Activated gamma-delta T cell treated with anti-CD3 and anti-CD28 coated beads, Interleukin-2, amount 50 U/mL, for 16 hours (primary cell): ENCODE measurements around the gene KBTBD13.
"Not testable (repeated sequence)": the region's sequence is repeated elsewhere in the genome, so short reads cannot be mapped to it uniquely, and the experiment has no call there.

ENCODE experiments used
- DNase-seq: peaks from one replicate; pipeline ENCODE4 v3.0.0-alpha.2; 2020; ENCODE audit warnings: low read depth

KBTBD13 gene

GRCh38 chr15:65089206-65089824 lies 12.8 kb downstream of the KBTBD13 start:
- DNase-seq, result no peak

GRCh38 chr15:65091946-65092770 lies 15.6 kb downstream of the KBTBD13 start:
- no peak for DNase-seq

- DNase-seq, result no peak
Observed at GRCh38 chr15:65092911-65093792, 16.6 kb downstream of the KBTBD13 start.

GRCh38 chr15:65093793-65094170 lies 17.2 kb downstream of the KBTBD13 start:
- not testable (repeated sequence) for DNase-seq

GRCh38 chr15:65094294-65094995 lies 17.9 kb downstream of the KBTBD13 start:
- DNase-seq, result no peak

GRCh38 chr15:65095011-65095746 lies 18.6 kb downstream of the KBTBD13 start:
- DNase-seq, result no peak

- DNase-seq, result no peak
Observed at GRCh38 chr15:65095747-65096104, 19.2 kb downstream of the KBTBD13 start.

- DNase-seq, result no peak
Observed at GRCh38 chr15:65096481-65097385, 20.2 kb downstream of the KBTBD13 start.

GRCh38 chr15:65097651-65098263 lies 21.2 kb downstream of the KBTBD13 start:
- no peak for DNase-seq

GRCh38 chr15:65099336-65099735 lies 22.8 kb downstream of the KBTBD13 start:
- DNase-seq, result no peak

GRCh38 chr15:65099801-65100200 lies 23.3 kb downstream of the KBTBD13 start:
- not testable (repeated sequence) for DNase-seq

- no peak for DNase-seq
Observed at GRCh38 chr15:65100442-65100841, 23.9 kb downstream of the KBTBD13 start.

GRCh38 chr15:65101411-65101890 lies 24.9 kb downstream of the KBTBD13 start:
- no peak for DNase-seq

- no peak for DNase-seq
Observed at GRCh38 chr15:65101891-65102708, 25.6 kb downstream of the KBTBD13 start.

GRCh38 chr15:65102912-65103311 lies 26.4 kb downstream of the KBTBD13 start:
- no peak for DNase-seq

- no peak for DNase-seq
Observed at GRCh38 chr15:65105038-65105437, 28.5 kb downstream of the KBTBD13 start.

GRCh38 chr15:65106011-65106590 lies 29.6 kb downstream of the KBTBD13 start:
- no peak for DNase-seq

- DNase-seq, result no peak
Observed at GRCh38 chr15:65110676-65111292, 34.2 kb downstream of the KBTBD13 start.
